ENCODE measurements around the gene MPHOSPH6. TPM values are rescaled to one million over a fixed set of nuclear protein-coding genes. Genes with fewer than 3 reads are reported as not detected.
A peak's percentile ranks its signal among the peaks of the same experiment; 100 is the strongest.

The MPHOSPH6 gene
- total RNA-seq, 2 experiments from 2014 or later: 48.0 to 48.7 TPM

GRCh38 chr16:82167670-82168069 lies 2.4 kb downstream of the MPHOSPH6 start:
- Mint-ChIP-seq H3K27ac (no peak overlapping the region), H3K36me3 (ENCODE audit: low read depth) (peaks cover 57% of the 10 kb centered on the region), H3K4me3 (no peak overlapping the region), H3K4me1 (peaks cover 51% of the 10 kb centered on the region), H3K9me3 (ENCODE audit: low read depth) (peaks cover 1% of the 10 kb centered on the region), H3K27me3 (peaks cover 15% of the 10 kb centered on the region)
- no peak for DNase-seq
- intact Hi-C loops (cut with DNase I, micrococcal nuclease): loop anchor here in 1 of 2 experiments (10.0 kb wide), 1 partner anchor 487 kb away; no protein-coding TSS in a partner anchor
- CTCF ChIA-PET: interaction anchor here (0.9 to 2.4 kb wide), 2 partner anchors 9 to 32 kb away, joined by 3 to 7 read pairs; no protein-coding TSS in a partner anchor
- POLR2A ChIA-PET: interaction anchor here (0.6 kb wide), 3 partner anchors 21 to 215 kb away, joined by 3 to 4 read pairs (median 3); no protein-coding TSS in a partner anchor
- no peak for ATAC-seq

- DNase-seq: no peak
- Mint-ChIP-seq H3K4me1 (peaks cover 55% of the 10 kb centered on the region), H3K27ac (no peak overlapping the region), H3K4me3 (no peak overlapping the region), H3K9me3 (ENCODE audit: low read depth) (no peaks in the 10 kb centered on the region), H3K36me3 (ENCODE audit: low read depth) (peaks cover 73% of the 10 kb centered on the region), H3K27me3 (no peaks in the 10 kb centered on the region)
- intact Hi-C loops (cut with DNase I, micrococcal nuclease): loop anchor here in 1 of 2 experiments (10.0 kb wide), 1 partner anchor 495 kb away; no protein-coding TSS in a partner anchor
- ChIA-PET POLR2A (no interaction called here), CTCF (interaction anchor here (0.7 to 1.0 kb wide), 2 partner anchors 64 to 70 kb away, joined by 3 read pairs; no protein-coding TSS in a partner anchor)
- ATAC-seq: no peak
These were observed 9.8 kb downstream of the MPHOSPH6 start for GRCh38 chr16:82160226-82160625.

- POLR2A ChIA-PET: no interaction called here
- Mint-ChIP-seq H3K36me3 (ENCODE audit: low read depth) (peaks cover 65% of the 10 kb centered on the region), H3K9me3 (ENCODE audit: low read depth) (peaks cover 2% of the 10 kb centered on the region), H3K27ac (peak overlapping the region; percentile 48), H3K27me3 (no peaks in the 10 kb centered on the region), H3K4me3 (no peak overlapping the region), H3K4me1 (peaks cover 41% of the 10 kb centered on the region)
- no peak for ATAC-seq
- intact Hi-C loops (cut with DNase I, micrococcal nuclease): no loop called here
- CTCF ChIA-PET: no interaction called here
- no peak for DNase-seq
These were observed 12.2 kb downstream of the MPHOSPH6 start for GRCh38 chr16:82157836-82158235.

- Mint-ChIP-seq H3K9me3 (ENCODE audit: low read depth) (peaks cover 2% of the 10 kb centered on the region), H3K27me3 (no peaks in the 10 kb centered on the region), H3K4me3 (no peak overlapping the region), H3K36me3 (ENCODE audit: low read depth) (peaks cover 62% of the 10 kb centered on the region), H3K4me1 (peaks cover 39% of the 10 kb centered on the region), H3K27ac (peak overlapping the region; percentile 48)
- DNase-seq: no peak
- ATAC-seq: no peak
- intact Hi-C loops (cut with DNase I, micrococcal nuclease): no loop called here
- CTCF ChIA-PET: no interaction called here
- POLR2A ChIA-PET: no interaction called here
These were observed 12.6 kb downstream of the MPHOSPH6 start for GRCh38 chr16:82157534-82157812.

GRCh38 chr16:82156761-82157533 lies 13.1 kb downstream of the MPHOSPH6 start:
- Mint-ChIP-seq H3K36me3 (ENCODE audit: low read depth) (peaks cover 57% of the 10 kb centered on the region), H3K27ac (peak overlapping the region; percentile 48), H3K4me3 (no peak overlapping the region), H3K4me1 (peaks cover 34% of the 10 kb centered on the region), H3K9me3 (ENCODE audit: low read depth) (peaks cover 2% of the 10 kb centered on the region), H3K27me3 (no peaks in the 10 kb centered on the region)
- DNase-seq (no peak), ATAC-seq (no peak)
- POLR2A ChIA-PET: interaction anchor here (0.6 kb wide), 1 partner anchor 304 kb away, joined by 3 read pairs; no protein-coding TSS in a partner anchor
- intact Hi-C loops (cut with DNase I, micrococcal nuclease): no loop called here
- CTCF ChIA-PET: no interaction called here

- ChIA-PET CTCF (interaction anchor here (0.9 kb wide), 1 partner anchor 143 kb away, joined by 3 read pairs; no protein-coding TSS in a partner anchor), POLR2A (no interaction called here)
- Mint-ChIP-seq H3K27me3 (no peaks in the 10 kb centered on the region), H3K36me3 (ENCODE audit: low read depth) (peaks cover 38% of the 10 kb centered on the region), H3K27ac (no peak overlapping the region), H3K4me3 (no peak overlapping the region), H3K4me1 (peaks cover 15% of the 10 kb centered on the region), H3K9me3 (ENCODE audit: low read depth) (peaks cover 2% of the 10 kb centered on the region)
- no peak for DNase-seq
- ATAC-seq: no peak
- intact Hi-C loops (cut with DNase I, micrococcal nuclease): no loop called here
These were observed 17.3 kb downstream of the MPHOSPH6 start for GRCh38 chr16:82152641-82153112.

- ChIA-PET POLR2A (no interaction called here), CTCF (no interaction called here)
- ATAC-seq: no peak
- no peak overlapping the region for H3K4me3 Mint-ChIP-seq
- H3K9me3 Mint-ChIP-seq (ENCODE audit: low read depth): peaks cover 2% of the 10 kb centered on the region
- H3K4me1 Mint-ChIP-seq: peaks cover 10% of the 10 kb centered on the region
- H3K27me3 Mint-ChIP-seq: no peaks in the 10 kb centered on the region
- H3K36me3 Mint-ChIP-seq (ENCODE audit: low read depth): peaks cover 38% of the 10 kb centered on the region
- H3K27ac Mint-ChIP-seq: no peak overlapping the region
- no peak for DNase-seq
- intact Hi-C loops (cut with DNase I, micrococcal nuclease): no loop called here
These were observed 17.8 kb downstream of the MPHOSPH6 start for GRCh38 chr16:82152196-82152595.

GRCh38 chr16:82150549-82150948 lies 19.5 kb downstream of the MPHOSPH6 start:
- ChIA-PET CTCF (no interaction called here), POLR2A (no interaction called here)
- Mint-ChIP-seq H3K4me3 (no peak overlapping the region), H3K36me3 (ENCODE audit: low read depth) (peaks cover 43% of the 10 kb centered on the region), H3K27ac (no peak overlapping the region), H3K4me1 (peaks cover 6% of the 10 kb centered on the region), H3K27me3 (no peaks in the 10 kb centered on the region), H3K9me3 (ENCODE audit: low read depth) (peaks cover 2% of the 10 kb centered on the region)
- no peak for DNase-seq
- no peak for ATAC-seq
- intact Hi-C loops (cut with DNase I, micrococcal nuclease): no loop called here

GRCh38 chr16:82149536-82149935 lies 20.5 kb downstream of the MPHOSPH6 start:
- CTCF ChIA-PET: interaction anchor here (0.6 kb wide), 1 partner anchor 16 kb away, joined by 3 read pairs; no protein-coding TSS in a partner anchor
- Mint-ChIP-seq H3K9me3 (ENCODE audit: low read depth) (no peaks in the 10 kb centered on the region), H3K4me1 (peaks cover 3% of the 10 kb centered on the region), H3K36me3 (ENCODE audit: low read depth) (peaks cover 40% of the 10 kb centered on the region), H3K27me3 (no peaks in the 10 kb centered on the region), H3K4me3 (no peak overlapping the region), H3K27ac (no peak overlapping the region)
- ATAC-seq (no peak), DNase-seq (no peak)
- POLR2A ChIA-PET: no interaction called here
- intact Hi-C loops (cut with DNase I, micrococcal nuclease): no loop called here

- no peaks in the 10 kb centered on the region for H3K9me3 Mint-ChIP-seq (ENCODE audit: low read depth)
- H3K27ac Mint-ChIP-seq: no peak overlapping the region
- H3K27me3 Mint-ChIP-seq: no peaks in the 10 kb centered on the region
- no peak overlapping the region for H3K4me3 Mint-ChIP-seq
- no peak for DNase-seq
- H3K4me1 Mint-ChIP-seq: no peaks in the 10 kb centered on the region
- intact Hi-C loops (cut with DNase I, micrococcal nuclease): no loop called here
- ChIA-PET POLR2A (no interaction called here), CTCF (no interaction called here)
- no peak for ATAC-seq
- H3K36me3 Mint-ChIP-seq (ENCODE audit: low read depth): peaks cover 38% of the 10 kb centered on the region
These were observed 22.5 kb downstream of the MPHOSPH6 start for GRCh38 chr16:82147546-82147945.

- POLR2A ChIA-PET: no interaction called here
- CTCF ChIA-PET: no interaction called here
- no peaks in the 10 kb centered on the region for H3K27me3 Mint-ChIP-seq
- H3K9me3 Mint-ChIP-seq (ENCODE audit: low read depth): no peaks in the 10 kb centered on the region
- no peak for DNase-seq
- no peak overlapping the region for H3K4me3 Mint-ChIP-seq
- peaks cover 38% of the 10 kb centered on the region for H3K36me3 Mint-ChIP-seq (ENCODE audit: low read depth)
- H3K4me1 Mint-ChIP-seq: no peaks in the 10 kb centered on the region
- ATAC-seq: no peak
- H3K27ac Mint-ChIP-seq: no peak overlapping the region
- intact Hi-C loops (cut with DNase I, micrococcal nuclease): no loop called here
These were observed 23.1 kb downstream of the MPHOSPH6 start for GRCh38 chr16:82146957-82147356.

GRCh38 chr16:82146556-82146955 lies 23.5 kb downstream of the MPHOSPH6 start:
- intact Hi-C loops (cut with DNase I, micrococcal nuclease): no loop called here
- POLR2A ChIA-PET: no interaction called here
- no peak for DNase-seq
- Mint-ChIP-seq H3K4me3 (no peak overlapping the region), H3K4me1 (no peaks in the 10 kb centered on the region), H3K27ac (no peak overlapping the region), H3K27me3 (no peaks in the 10 kb centered on the region), H3K9me3 (ENCODE audit: low read depth) (no peaks in the 10 kb centered on the region), H3K36me3 (ENCODE audit: low read depth) (peaks cover 37% of the 10 kb centered on the region)
- no peak for ATAC-seq
- CTCF ChIA-PET: no interaction called here
